Stimulated activated CD4-positive, alpha-beta T cell treated with anti-CD3 and anti-CD28 coated beads, Interleukin-4, amount 100 ng/mL, for 4 hours (primary cell): ENCODE measurements around the gene SLC28A3.

ENCODE experiments used
- DNase-seq, 2 experiments: peaks; one replicate each; pipeline ENCODE4 v3.0.0-alpha.2; 2020

SLC28A3 gene

DNA sequence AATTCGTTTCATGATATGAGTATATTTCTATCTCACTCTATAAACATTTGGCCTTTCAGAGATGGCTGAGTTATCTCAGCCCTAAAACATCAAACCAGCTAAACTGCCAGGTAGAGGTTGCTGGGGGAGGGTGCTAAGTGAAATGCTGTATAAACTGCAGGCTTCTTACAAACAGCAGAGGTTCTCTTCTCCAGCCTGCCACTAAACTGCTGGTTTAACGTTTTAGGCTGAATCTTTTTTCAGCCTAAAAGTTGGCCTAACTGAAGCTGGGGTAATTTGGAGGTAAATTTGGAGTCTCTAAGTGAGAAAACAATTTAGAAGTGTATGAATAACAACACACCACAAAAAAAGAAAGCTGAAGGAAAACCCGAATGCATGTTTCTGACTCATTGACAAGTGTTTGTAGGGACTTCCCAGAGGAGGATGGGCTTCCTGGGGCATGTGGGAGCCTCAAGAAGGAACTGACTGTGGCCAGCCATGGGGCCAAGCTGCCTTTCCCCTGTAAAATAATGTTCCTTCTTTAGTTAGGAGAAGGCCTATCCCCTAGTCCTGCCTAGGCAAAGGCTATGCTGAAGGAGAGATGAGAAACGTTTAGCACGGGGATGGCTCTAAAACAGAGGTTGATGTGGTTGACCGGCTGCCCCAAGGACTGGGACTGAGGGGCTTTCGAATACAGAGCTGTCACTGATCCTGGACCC, 44.3 kb downstream of the SLC28A3 start:
- DNase-seq = peak; percentile 42 to 46

DNA sequence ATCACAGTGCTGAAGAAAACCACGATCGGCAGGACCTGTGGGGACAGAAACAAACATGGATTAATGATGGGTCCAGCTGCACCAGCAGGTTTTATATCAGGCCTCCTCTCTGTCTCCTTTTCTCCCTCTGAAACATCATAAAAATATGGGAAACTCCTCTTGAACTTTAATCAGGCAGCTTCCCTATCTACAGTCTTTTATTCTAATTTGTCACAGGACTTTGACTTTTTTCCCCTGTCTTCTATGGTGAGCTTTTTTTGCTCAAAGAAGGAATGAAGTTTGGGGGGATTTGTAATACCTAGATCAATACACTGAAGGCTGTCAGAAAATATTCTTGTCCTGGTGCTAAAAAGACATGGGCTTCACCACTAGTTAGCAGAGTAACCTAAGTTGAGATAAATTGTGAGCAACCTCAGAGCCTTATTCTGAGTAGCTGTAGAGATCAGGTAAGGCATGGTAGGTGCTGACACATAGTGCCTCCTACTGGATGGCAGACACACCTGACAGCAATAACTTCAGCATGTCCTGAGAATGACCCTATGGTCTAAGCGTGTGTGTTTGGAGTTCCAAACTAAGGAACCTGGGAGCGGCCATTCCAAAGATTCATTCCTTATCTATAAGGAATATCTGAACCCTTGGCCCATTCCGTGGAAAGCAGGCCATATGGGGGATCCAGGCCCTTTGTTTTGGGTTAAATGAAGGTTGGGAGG, 46.2 kb downstream of the SLC28A3 start:
- no peak for DNase-seq

DNA sequence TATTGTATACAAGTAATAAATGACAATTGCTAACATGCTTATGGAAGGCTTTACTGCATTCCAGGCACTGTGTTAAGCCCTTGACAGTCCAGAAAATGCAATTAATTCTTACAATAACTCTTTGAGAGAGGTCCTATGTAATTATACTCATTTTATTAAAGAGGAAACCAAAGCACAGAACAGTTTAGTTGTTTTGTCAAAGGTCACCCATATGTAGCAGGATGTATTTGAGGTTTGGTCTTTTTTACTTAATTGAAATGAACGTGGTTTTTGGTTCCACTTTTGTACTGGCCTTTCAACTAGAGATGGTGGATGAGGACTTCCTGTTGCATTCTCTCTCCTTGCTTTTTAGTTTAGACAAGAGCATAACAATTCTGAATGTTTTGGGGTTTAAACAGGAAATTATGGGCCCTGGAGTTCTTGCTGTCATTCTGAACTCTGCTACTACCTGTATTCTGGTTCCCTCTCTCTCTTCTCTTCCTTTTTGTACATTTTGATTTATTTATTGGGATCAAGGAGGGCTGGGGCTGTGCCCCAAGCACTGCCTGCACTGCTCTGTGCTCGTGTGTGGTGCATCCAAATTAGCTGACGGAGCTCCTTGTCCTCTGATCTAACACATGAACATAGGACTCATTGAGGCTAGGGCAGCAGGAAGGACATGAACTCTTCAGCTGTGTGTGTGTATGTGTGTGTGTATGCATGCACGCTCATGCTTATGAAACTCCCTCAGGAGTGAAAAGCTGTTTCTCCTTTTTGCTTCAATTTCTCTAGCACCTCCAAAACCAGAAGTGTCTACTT, 47.4 kb downstream of the SLC28A3 start:
- DNase-seq = no peak

DNA sequence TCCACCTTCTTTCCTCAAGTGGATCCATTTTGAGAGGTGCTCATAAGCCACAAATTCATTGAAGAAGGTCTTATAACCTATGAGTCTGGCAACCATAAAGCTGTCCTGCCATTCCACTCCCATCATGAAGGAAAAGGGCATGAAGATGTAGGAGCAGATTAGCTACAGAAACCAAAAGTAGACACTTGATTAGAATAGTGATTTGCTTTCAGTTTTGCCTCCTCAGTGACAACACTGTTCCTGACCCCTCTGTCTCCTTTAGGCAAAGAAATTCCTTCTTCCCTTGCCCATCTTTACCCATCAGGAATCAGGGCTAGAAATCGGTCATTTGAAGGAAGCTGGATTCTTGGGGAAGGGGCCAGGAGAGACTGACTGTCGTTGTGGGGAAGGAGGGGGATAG, 55.2 kb downstream of the SLC28A3 start:
- no peak for DNase-seq

DNA sequence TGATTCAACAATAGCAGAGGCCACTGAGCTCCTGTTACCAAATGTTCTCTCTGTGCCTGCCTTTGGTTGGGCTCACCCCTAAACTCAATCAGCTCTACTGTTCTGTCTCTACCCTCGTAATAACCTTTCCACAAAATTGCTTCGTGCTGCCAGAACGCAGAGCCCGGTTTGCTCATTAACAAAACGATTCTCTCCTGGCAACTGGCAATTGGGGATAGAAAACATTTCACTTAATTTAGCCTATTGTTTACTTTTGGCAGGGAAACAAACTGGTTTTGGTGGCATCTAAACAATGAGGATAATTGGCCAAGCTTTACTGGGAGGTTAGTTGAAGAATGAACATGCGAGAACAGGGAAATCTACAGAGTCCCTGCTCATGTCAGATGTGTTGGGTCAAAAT, 56.6 kb downstream of the SLC28A3 start:
- no peak for DNase-seq

DNA sequence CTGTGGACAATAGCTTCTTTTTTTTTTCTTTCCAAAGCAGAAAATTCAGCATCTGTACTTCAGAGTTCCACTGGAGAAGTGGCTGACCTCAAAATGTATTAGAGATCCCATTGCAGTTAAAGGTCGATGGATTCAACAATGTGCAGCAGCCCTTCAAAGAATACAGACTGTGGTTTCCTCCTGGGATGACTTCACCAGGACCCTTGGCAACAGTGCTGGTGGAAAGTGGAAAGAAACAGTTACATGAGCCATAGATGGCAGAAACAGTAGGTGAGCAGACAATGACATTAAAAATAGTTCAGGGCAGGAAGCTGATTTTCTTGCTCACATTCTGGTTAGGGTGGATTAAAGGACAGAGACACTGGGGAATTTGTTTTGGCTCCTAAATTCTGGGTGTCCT, 62.4 kb downstream of the SLC28A3 start:
- DNase-seq = no peak

DNA sequence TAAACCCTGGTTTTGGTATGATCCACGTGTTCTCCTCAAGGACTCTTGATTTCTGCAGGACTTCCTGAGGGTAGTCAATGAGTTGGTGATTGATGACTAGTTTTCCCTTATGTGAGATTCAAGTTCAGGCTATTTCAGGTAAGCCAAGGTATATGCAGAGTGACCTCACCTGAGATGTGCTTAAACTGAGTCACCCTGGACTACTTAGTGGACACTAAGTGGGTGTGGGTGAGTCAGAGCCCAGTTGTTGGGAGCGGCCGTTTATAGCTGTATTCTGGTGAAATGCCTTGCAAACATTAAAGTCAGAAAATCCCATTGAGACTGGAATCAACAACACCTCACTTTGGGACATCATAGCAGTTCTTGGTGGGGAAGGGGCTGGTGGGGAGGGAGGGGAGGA, 62.9 kb downstream of the SLC28A3 start:
- no peak for DNase-seq

DNA sequence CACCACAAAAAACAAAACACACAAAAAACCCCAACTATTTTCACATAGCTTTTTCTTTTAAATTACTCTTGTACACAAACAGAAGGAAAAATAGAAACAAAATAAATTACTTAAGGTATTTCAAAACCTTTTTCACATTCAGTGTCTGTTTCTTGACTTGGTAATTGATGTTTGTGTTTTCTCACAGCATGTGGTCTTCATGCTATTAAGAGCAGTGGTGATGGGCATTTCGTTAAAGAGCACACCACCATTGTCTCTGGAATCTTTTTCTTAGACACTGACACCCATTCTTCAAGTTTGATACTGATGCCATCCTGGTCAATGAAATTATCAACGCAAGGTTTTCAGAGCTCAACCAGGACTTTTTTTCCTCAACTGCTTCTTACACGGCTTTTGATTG, 63.8 kb downstream of the SLC28A3 start:
- DNase-seq = no peak

DNA sequence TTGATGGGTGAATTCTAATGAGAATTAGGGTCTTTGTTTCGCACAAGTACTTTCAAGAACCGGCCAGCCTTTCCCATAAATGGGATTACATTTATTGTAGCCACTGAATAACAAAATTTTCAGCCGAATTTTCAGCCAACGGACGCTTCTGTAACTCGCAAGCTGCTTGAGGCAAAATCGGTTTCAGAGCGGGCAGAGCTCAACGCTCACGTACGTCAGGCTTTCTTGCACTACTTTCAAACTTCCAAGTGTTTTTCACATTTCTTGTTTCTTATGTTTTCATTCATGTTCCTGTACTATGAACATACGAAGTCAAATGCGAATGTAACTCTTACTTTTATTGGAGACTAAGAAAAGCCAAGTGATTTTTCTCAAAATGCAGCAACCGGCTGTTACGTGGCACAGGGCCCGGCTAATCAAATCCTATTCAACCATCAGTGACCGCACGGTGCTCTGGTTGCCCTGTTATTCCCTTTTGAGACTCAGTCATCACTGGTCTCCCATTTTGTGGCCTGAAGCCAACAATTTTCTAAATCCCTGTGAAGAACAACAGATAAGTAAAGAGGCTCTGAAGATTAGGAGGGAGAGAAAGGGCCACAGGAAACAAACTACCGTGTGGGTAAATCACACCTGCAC, 68.5 kb downstream of the SLC28A3 start:
- no peak for DNase-seq

DNA sequence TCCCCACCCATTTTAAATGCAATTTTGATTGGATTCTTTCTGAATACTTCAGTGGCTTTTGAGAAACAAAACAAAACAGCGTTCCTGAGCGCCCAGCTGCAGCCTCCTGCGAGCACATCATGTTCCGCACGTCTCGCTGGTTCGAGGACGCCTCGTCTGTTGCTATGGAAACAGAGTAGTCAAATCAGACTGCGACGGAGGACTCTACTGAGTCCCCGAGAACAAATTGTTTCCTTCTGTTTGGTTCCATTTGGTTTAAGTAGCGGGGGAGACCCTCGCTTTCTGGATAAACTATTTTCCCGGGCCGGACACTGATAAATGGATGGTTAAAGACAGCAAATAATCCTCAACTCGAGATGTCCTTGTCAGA, 69.0 kb downstream of the SLC28A3 start:
- DNase-seq = peak in 1 of 2 experiments; percentile 27

DNA sequence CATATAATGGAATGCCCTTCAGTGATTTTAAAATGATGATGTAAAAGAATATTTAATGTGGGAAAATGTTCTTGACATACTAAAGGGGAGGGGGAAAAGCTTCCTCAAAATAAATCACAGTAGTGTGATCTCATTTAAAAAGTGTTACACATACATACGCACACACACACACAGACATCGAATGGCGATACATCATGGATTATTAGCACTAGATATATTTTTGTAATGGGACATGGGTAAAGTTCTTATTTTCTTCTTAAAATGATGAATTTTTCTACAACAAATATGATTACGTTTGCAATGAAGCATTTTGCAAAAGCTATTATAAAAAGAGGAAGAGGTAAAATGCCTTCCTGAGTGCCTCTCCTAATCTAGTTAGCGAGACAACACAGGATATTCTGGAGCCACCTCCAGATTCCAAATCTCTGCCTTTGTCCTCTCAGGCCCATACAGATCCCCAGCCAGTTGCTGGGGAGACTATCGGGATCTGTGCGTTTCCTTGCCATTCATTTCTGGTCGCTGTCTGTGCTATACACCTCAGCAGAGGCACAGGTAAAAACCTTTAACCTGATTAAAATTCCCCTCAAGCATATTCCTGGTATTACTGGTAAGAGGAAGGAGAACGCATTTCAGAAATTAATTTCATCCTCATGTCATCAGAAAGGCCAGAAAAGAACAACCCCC, 69.6 kb downstream of the SLC28A3 start:
- DNase-seq = no peak

DNA sequence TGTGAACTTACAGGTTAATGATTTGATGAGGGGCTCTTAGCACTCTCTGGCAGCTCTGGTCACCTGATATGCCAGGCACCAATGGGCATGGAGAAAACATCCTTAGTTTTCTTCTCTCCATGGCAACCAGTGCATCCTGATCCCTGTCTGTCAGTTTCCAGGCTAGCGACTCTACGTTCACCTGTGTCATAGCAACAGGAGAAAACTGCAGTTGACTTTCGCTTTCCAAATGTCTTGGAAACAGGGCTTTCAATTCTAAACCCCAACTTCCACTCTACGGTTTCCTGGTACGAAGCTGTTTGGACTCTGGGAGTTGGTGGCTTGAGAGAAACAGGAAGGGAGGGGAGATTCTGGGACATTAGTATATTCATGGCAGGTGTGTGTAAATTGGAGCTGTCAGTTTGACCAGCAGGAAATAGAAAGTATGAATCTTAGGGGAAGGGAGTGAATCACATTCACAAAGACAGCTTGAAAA, 74.4 kb downstream of the SLC28A3 start:
- DNase-seq = no peak

DNA sequence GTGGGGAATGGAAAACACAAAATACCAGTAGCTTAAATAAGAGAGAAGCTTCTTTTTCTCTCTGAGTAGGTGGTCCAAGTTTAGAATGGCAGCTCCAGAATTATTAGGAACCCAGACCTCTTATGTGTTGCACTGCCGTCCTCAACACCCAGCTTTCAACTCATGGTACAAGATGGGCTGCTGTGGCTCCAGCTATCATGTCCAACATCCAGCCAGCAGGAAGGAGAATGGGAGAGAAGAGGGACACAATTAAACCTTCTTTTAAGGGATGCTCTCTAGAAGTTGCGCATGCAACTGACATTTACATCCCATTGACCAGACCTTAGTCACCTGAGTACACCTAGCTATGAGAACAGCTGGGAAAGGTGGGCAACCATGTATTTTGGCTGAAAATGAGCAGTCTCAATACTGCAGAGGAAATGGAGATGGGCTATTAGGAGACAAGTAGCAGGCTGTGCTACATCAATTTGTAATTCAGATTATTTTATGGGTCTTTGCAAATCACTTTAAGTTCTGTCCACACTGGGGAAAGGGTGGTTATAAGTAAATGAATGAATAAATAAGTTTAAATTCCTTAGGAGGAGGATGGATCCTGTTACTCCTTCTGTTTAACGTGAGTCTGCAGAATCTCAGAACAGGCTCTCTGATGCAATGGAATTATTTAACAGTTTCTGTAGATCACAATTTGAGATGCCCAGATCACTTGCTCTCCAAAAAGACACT, 76.1 kb downstream of the SLC28A3 start:
- no peak for DNase-seq

DNA sequence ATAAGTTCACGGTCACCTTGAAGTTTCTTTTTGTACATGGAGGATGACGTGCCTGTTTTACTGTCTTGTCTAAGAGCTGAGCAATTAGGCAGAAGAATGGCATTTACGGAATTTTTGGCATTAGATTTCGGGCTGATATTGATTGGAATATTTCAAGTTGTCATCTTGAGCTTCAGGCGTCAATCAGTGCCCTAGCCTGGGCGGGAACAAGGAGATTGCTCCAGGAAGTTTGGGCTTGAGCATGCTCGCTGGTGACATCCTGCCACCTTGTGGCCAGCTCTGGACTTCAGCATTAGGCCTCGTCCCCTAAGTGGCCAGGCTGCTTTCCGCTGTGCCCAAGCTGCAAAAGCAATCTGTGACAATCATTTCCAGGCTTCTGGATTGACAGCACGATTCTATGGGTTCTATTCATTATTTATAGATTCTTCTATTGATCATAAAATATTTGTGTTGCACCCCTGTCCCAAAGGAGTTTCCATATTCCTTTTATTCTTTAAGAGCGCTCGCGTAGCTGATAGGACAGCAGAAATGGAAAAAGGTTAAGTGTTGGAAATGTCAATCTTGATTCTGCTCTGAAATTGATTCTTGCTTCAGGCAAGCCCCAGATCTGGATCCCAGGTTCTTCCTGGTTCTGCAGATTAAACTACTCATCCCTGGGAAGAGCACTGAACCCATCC, 79.3 kb downstream of the SLC28A3 start:
- DNase-seq = peak; percentile 14 to 42

DNA sequence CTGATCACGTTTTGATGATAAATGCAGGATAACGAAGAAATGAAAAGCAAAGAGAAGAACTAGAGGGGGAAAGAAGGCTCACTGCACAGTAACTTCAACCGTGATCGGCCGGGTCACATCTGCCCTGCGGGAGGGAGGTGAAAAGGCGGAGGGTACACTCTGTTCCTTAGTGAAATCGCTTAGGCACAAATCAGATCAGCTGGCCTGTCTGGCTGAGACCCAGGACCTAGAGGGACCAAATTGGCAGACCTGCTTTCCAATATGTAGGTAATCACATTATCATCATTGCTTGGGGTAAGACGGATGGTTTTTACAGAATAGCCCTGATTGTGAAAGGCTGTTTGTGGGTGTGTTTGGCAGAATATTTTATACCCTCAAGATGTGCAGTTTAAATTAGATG, 82.2 kb downstream of the SLC28A3 start:
- no peak for DNase-seq

DNA sequence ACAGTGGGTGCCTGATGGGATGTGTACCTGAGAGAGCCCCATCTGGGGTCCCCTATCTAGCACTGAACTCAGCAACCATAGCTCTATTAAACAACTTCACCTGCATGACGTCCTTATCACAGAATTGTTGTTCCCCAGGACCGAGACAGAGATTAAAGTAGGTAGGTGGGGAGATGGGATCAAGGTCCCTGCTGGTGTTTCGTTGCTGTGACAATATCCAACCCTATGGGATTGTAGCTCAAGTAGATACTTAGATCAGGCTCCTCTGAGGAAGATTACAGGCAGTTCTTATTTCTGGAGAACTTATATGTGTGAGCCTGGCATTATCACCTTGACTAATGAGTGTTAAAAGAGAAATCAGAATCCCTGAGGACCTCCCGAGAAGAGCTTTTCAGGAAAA, 84.9 kb downstream of the SLC28A3 start:
- no peak for DNase-seq

DNA sequence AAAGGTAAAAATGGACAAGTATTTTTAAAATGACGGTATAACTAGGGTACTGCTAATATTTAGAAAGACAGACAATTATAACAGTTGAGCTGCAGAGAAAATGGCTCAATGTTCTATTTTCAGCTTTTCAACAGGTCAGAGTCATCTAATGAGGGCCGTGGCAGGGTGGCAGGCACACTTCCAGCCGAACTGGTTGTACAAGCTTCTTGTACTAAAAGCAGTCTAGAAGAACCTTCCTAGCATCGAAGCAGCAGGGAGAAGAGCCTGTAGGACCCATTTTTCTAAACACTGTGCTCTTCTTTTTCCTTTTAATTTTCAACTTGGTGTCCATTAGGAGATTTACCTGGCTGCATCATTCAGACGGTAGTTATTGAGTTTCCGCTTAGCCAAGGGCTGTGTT, 85.6 kb downstream of the SLC28A3 start:
- DNase-seq = no peak

DNA sequence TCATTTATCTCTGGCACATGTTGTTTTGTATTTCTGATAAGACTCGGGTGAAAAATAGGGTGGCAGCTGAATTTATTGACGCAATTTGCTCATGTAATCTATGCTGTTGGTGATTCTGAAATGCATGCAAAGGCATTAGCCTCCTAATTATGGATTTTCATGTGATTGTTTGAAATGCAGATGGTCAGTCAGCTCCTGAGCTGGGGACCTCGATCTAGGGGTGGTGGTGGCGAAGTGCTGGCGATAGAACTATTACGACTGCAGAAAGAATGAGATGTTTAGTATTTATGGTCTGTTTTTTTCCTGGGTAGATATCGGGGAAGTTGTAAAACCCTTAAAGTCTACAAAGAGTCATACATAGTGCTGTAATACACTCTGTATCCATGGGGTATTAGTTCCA, 88.6 kb downstream of the SLC28A3 start:
- no peak for DNase-seq

DNA sequence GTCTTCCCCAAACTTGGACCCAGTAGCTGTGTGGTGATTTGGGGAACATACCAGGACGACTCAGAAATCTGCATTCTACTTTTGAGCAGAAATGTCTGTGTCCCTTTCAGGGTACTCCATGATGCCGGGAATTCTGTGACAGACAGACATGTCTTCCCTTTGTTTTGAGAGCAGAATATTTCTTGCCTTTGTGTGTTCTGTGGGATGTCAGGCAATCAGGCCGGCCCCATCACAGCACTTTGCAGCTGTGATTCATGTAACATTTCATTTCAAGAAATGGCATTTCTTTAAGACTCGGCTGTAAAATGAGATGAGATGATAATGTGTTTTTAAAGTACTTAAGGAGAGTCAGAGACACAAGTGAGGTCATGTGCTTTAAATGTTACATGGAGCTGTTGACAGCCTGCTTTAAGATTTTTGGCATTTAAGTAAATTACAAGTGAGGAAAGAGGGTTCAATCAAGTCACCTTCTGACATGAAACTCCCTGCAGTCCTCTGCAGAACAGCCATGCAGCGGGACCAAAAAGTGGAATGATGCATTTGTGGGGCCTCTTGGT, 98.7 kb downstream of the SLC28A3 start:
- no peak for DNase-seq

DNA sequence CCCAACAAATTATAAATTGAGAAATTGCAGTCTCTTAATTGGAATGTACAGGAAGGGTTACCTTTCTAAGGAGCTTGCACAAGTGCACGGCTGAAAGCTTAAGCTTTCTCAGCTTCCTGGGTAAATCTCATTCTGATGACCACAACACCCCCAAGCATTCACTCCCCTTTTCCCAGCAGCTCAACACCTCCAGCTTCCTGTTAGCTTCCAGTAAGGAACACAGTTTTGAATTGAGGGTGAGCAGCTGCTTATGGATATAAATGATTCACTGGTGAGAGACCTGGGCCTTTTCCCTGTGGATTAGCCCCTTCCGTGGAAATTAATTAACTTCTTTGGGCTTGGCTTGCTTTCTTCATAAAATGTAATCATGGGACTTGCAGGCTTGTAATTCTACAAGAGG, 101.2 kb downstream of the SLC28A3 start:
- DNase-seq = no peak

DNA sequence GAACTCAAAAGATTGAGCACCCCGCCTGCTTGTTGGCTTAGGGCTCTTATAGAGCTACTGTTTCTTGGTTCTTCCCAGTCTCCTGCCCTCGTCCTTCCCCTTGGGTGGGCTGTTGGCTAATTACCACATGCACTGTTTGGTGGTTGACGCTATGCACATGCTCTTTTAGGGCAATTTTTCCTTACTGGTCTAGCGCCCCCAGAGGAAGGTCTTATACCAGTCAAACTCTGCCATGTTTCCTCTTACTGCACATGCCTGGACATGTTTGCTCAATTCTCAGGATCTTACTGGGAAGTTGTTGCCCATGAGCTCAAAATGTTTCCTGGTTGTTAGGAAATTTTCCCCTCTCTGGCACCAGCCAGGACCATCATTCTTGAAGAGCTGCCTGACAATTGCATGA, 101.9 kb downstream of the SLC28A3 start:
- no peak for DNase-seq
